DOHH2 (cell line): Measurements from ENCODE around the gene PCSK5.

Experiments used
- EZH2phosphoT487 ChIP-seq: fragments of 200-600 bp; sonication (generic); IDR thresholded peaks from 2 replicates; pipeline ENCODE4 v1.6.1; 2017; ENCODE audit warnings: borderline replicate concordance, mild to moderate bottlenecking, antibody characterized with exemption, low read length, moderate library complexity, mixed read lengths
- TF ChIP-seq, protein P1 (sequence below): fragments of 200-600 bp; sonication (generic); IDR thresholded peaks from one replicate; pipeline ENCODE4 v1.5.1; 2014; ENCODE audit warnings: antibody characterized with exemption, mild to moderate bottlenecking, low read depth, low read length; ENCODE audit not compliant: poor library complexity, severe bottlenecking

DNA sequence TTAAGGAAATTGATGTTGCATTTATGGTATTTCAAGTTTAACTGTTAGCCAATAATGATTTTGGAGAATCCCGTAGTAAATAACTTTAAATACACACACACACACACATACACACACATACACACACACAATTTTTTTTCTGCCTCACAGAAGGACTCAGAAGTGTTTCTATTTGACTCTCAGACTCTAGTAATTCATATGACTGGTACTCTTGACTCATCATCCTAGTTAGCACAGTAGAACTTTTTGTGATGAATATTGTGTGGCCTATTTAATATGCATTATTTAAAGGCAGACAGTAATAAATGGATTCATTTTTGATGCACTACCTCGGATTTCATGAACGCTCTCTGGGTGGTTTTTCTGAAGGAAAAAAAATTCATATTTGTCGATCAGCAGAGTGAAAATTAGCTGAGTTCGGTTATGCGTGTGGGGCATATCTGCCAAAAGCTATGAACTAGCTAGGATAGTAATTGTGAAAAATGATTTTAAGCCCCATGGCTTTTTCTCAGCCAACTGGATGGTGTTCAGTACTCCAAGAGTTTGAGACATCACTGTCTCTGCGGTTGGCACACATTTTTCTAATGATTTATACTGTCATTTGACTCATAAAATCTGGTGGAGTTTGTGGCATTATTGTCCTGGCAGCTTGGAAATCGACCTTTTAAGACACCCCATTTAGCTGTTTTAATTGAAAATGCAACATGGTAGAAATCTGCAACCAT is 102.2 kb downstream of the PCSK5 start:
- TF ChIP-seq, protein P1, sequence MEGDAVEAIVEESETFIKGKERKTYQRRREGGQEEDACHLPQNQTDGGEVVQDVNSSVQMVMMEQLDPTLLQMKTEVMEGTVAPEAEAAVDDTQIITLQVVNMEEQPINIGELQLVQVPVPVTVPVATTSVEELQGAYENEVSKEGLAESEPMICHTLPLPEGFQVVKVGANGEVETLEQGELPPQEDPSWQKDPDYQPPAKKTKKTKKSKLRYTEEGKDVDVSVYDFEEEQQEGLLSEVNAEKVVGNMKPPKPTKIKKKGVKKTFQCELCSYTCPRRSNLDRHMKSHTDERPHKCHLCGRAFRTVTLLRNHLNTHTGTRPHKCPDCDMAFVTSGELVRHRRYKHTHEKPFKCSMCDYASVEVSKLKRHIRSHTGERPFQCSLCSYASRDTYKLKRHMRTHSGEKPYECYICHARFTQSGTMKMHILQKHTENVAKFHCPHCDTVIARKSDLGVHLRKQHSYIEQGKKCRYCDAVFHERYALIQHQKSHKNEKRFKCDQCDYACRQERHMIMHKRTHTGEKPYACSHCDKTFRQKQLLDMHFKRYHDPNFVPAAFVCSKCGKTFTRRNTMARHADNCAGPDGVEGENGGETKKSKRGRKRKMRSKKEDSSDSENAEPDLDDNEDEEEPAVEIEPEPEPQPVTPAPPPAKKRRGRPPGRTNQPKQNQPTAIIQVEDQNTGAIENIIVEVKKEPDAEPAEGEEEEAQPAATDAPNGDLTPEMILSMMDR = no peak
- TF ChIP-seq EZH2phosphoT487 = no peak
